Measurements from ENCODE around the gene FUT6.

DNA sequence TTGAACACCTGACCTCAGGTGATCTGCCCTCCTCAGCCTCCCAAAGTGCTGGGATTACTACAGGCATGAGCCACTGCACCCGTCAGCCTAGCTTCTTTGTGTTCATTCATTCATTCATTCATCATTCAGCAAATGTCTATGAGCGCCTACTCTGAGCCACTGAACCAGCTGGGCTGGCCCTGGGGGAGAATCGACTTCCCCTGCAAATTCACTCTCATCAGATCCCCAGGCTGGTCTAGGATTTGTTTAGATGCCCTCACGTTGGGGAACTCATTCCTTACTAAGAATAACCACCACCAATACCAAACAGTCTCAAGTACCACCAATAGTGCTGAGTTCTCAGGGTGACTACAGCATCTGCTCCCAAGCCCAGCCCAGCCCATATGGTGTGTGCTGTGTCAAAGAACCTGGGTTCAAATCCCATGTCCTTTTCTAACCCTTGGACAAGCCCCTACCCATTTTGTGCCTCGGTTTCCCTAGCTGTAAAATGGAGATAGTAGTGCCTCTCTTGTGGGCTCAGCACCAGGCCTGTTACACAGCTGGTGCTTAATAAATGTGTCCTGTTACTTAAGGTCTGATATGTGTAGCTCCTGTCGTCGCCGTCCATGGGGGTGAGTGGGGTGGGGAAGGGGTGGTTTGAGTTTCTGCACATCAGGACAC is 17.9 kb downstream of the FUT6 start:
- TF ChIP-seq LEF1 (IDR thresholded peaks at IDR 0.05; ENCODE audit: borderline replicate concordance) (no peak), TARDBP (IDR thresholded peaks at IDR 0.05) (no peak), L3MBTL2 (conservative IDR thresholded peaks at IDR 0.05) (no peak)
